Subcutaneous abdominal adipose tissue (tissue), 5 donors: ENCODE data around the gene PADI4.

Experiments used
- H3K27ac ChIP-seq: one replicate; pipeline ENCODE4 v1.7.0; 2013; ENCODE audit warnings: low read depth, mild to moderate bottlenecking, inconsistent platforms, low read length, moderate library complexity
- H3K27me3 ChIP-seq, 5 donors: one replicate each; pipeline ENCODE4 v1.7.0; 2013; ENCODE audit warnings: low read length in 5 of 5, inconsistent platforms in 1 of 5; ENCODE audit not compliant: control insufficient read depth in 5 of 5, insufficient read depth in 4 of 5
- H3K36me3 ChIP-seq, 5 donors: one replicate each; pipeline ENCODE4 v1.7.0; 2013; ENCODE audit warnings: low read length in 5 of 5; ENCODE audit not compliant: control insufficient read depth in 5 of 5, insufficient read depth in 5 of 5
- H3K4me1 ChIP-seq, 5 donors: one replicate each; pipeline ENCODE4 v1.7.0; 2013; ENCODE audit warnings: low read length in 5 of 5, mild to moderate bottlenecking in 3 of 5, moderate library complexity in 1 of 5; ENCODE audit not compliant: control insufficient read depth in 5 of 5, insufficient read depth in 5 of 5
- H3K4me3 ChIP-seq, 5 donors: one replicate each; pipeline ENCODE4 v1.7.0; 2013; ENCODE audit warnings: low read length in 5 of 5, low read depth in 1 of 5
- H3K9ac ChIP-seq, 5 donors: one replicate each; pipeline ENCODE4 v1.7.0; 2013; ENCODE audit warnings: low read length in 5 of 5, mild to moderate bottlenecking in 4 of 5, moderate library complexity in 3 of 5
- H3K9me3 ChIP-seq, 5 donors: one replicate each; pipeline ENCODE4 v1.7.0; 2013; ENCODE audit warnings: low read length in 5 of 5; ENCODE audit not compliant: control insufficient read depth in 5 of 5
- donor health status: healthy.
- donor health status: healthy.
- donor health status: healthy.
- donor health status: healthy.
- donor health status: healthy.

The PADI4 gene

GRCh38 chr1:17280894-17281293 lies 27.1 kb upstream of the PADI4 start:
- H3K36me3 ChIP-seq, result no peaks in the 10 kb centered on the region
- no peak overlapping the region for H3K27ac ChIP-seq
- H3K27me3 ChIP-seq, result peaks cover 8 to 33% (median 20%) of the 10 kb centered on the region in 5 donors
- H3K9ac ChIP-seq, result no peak overlapping the region
- H3K4me3 ChIP-seq, result no peak overlapping the region
- no peaks in the 10 kb centered on the region for H3K9me3 ChIP-seq
- no peaks in the 10 kb centered on the region for H3K4me1 ChIP-seq

- Histone ChIP-seq H3K9ac (no peak overlapping the region), H3K36me3 (no peaks in the 10 kb centered on the region), H3K27me3 (peaks cover 8 to 33% (median 16%) of the 10 kb centered on the region in 5 donors), H3K4me3 (no peak overlapping the region), H3K9me3 (no peaks in the 10 kb centered on the region), H3K27ac (no peak overlapping the region), H3K4me1 (no peaks in the 10 kb centered on the region)
Measured at GRCh38 chr1:17281775-17282181, 26.2 kb upstream of the PADI4 start.

GRCh38 chr1:17282836-17283235 lies 25.2 kb upstream of the PADI4 start:
- H3K9ac ChIP-seq, result no peak overlapping the region
- H3K4me3 ChIP-seq, result no peak overlapping the region
- no peak overlapping the region for H3K27ac ChIP-seq
- H3K4me1 ChIP-seq, result no peaks in the 10 kb centered on the region
- H3K9me3 ChIP-seq, result no peaks in the 10 kb centered on the region
- H3K27me3 ChIP-seq, result peaks cover 8 to 31% (median 19%) of the 10 kb centered on the region in 5 donors
- no peaks in the 10 kb centered on the region for H3K36me3 ChIP-seq

- H3K27me3 ChIP-seq, result peaks cover 8 to 20% (median 14%) of the 10 kb centered on the region in 5 donors
Measured at GRCh38 chr1:17286646-17287045, 21.4 kb upstream of the PADI4 start.

GRCh38 chr1:17287130-17287776 lies 20.7 kb upstream of the PADI4 start:
- Histone ChIP-seq H3K4me1 (no peaks in the 10 kb centered on the region), H3K9ac (no peak overlapping the region), H3K36me3 (no peaks in the 10 kb centered on the region), H3K27ac (no peak overlapping the region), H3K27me3 (peaks cover 8 to 20% (median 12%) of the 10 kb centered on the region in 5 donors), H3K4me3 (no peak overlapping the region), H3K9me3 (no peaks in the 10 kb centered on the region)

More at GRCh38 chr1:17286646-17287045, 21.4 kb upstream of the PADI4 start:
- Histone ChIP-seq H3K4me1 (no peaks in the 10 kb centered on the region), H3K9ac (no peak overlapping the region), H3K27ac (no peak overlapping the region), H3K4me3 (no peak overlapping the region), H3K9me3 (no peaks in the 10 kb centered on the region), H3K36me3 (no peaks in the 10 kb centered on the region)

GRCh38 chr1:17289721-17290120 lies 18.3 kb upstream of the PADI4 start:
- no peak overlapping the region for H3K4me3 ChIP-seq
- H3K27me3 ChIP-seq, result peaks cover 0 to 19% (median 9%) of the 10 kb centered on the region in 5 donors
- H3K36me3 ChIP-seq, result no peaks in the 10 kb centered on the region
- no peak overlapping the region for H3K9ac ChIP-seq
- no peaks in the 10 kb centered on the region for H3K9me3 ChIP-seq
- peaks cover 0 to 4% (median 0%) of the 10 kb centered on the region in 5 donors for H3K4me1 ChIP-seq
- no peak overlapping the region for H3K27ac ChIP-seq

GRCh38 chr1:17290553-17290952 lies 17.4 kb upstream of the PADI4 start:
- H3K4me1 ChIP-seq, result peaks cover 0 to 4% (median 0%) of the 10 kb centered on the region in 5 donors
- no peaks in the 10 kb centered on the region for H3K36me3 ChIP-seq
- H3K9me3 ChIP-seq, result no peaks in the 10 kb centered on the region
- no peak overlapping the region for H3K4me3 ChIP-seq
- peaks cover 0 to 19% (median 9%) of the 10 kb centered on the region in 5 donors for H3K27me3 ChIP-seq
- no peak overlapping the region for H3K27ac ChIP-seq
- no peak overlapping the region for H3K9ac ChIP-seq

GRCh38 chr1:17292299-17293160 lies 15.5 kb upstream of the PADI4 start:
- no peak overlapping the region for H3K4me3 ChIP-seq
- no peak overlapping the region for H3K9ac ChIP-seq
- no peaks in the 10 kb centered on the region for H3K36me3 ChIP-seq
- H3K4me1 ChIP-seq, result peaks cover 0 to 4% (median 0%) of the 10 kb centered on the region in 5 donors
- peaks cover 0 to 12% (median 7%) of the 10 kb centered on the region in 5 donors for H3K27me3 ChIP-seq
- H3K9me3 ChIP-seq, result no peaks in the 10 kb centered on the region
- H3K27ac ChIP-seq, result no peak overlapping the region

GRCh38 chr1:17293681-17294425 lies 14.1 kb upstream of the PADI4 start:
- Histone ChIP-seq H3K27ac (no peak overlapping the region), H3K36me3 (no peaks in the 10 kb centered on the region), H3K9me3 (no peaks in the 10 kb centered on the region), H3K27me3 (peaks cover 0 to 9% (median 4%) of the 10 kb centered on the region in 5 donors), H3K4me3 (no peak overlapping the region), H3K9ac (no peak overlapping the region), H3K4me1 (peaks cover 0 to 9% (median 0%) of the 10 kb centered on the region in 5 donors)
